ENCODE measurements around the gene GMPR2. TPM values are rescaled to one million over a fixed set of nuclear protein-coding genes. Genes with fewer than 3 reads are reported as not detected.

Gene GMPR2
- total RNA-seq, 2 donors from 2014 or later = 34.4 to 42.0 TPM

GRCh38 chr14:24273422-24273998 is 40.8 kb downstream of the GMPR2 start:
- DNase-seq (ENCODE audit: low spot score) = no peak
- intact Hi-C loops (cut with DNase I) = no loop called here

- intact Hi-C loops (cut with DNase I) = no loop called here
- DNase-seq (ENCODE audit: low spot score) = no peak
Observed at GRCh38 chr14:24274101-24274543, 41.4 kb downstream of the GMPR2 start.

- intact Hi-C loops (cut with DNase I) = no loop called here
- DNase-seq (ENCODE audit: low spot score) = no peak
Observed at GRCh38 chr14:24277071-24277470, 44.3 kb downstream of the GMPR2 start.

GRCh38 chr14:24277606-24278321 is 45.0 kb downstream of the GMPR2 start:
- DNase-seq (ENCODE audit: low spot score) = no peak
- intact Hi-C loops (cut with DNase I) = no loop called here

GRCh38 chr14:24278424-24278823 is 45.7 kb downstream of the GMPR2 start:
- DNase-seq (ENCODE audit: low spot score) = no peak
- intact Hi-C loops (cut with DNase I) = no loop called here

- DNase-seq (ENCODE audit: low spot score) = no peak
- intact Hi-C loops (cut with DNase I) = no loop called here
Observed at GRCh38 chr14:24279301-24280186, 46.8 kb downstream of the GMPR2 start.

GRCh38 chr14:24280797-24281460 is 48.2 kb downstream of the GMPR2 start:
- DNase-seq (ENCODE audit: low spot score) = no peak
- intact Hi-C loops (cut with DNase I) = no loop called here

GRCh38 chr14:24281636-24282035 is 48.9 kb downstream of the GMPR2 start:
- intact Hi-C loops (cut with DNase I) = no loop called here
- no peak for DNase-seq (ENCODE audit: low spot score)

- no peak for DNase-seq (ENCODE audit: low spot score)
Observed at GRCh38 chr14:24282736-24283135, 50.0 kb downstream of the GMPR2 start.

GRCh38 chr14:24283796-24284460 is 51.2 kb downstream of the GMPR2 start:
- no peak for DNase-seq (ENCODE audit: low spot score)
- intact Hi-C loops (cut with DNase I) = no loop called here

More at GRCh38 chr14:24282736-24283135, 50.0 kb downstream of the GMPR2 start:
- intact Hi-C loops (cut with DNase I) = no loop called here

- intact Hi-C loops (cut with DNase I) = no loop called here
- DNase-seq (ENCODE audit: low spot score) = no peak
Observed at GRCh38 chr14:24284501-24285035, 51.8 kb downstream of the GMPR2 start.

GRCh38 chr14:24285351-24285750 is 52.6 kb downstream of the GMPR2 start:
- intact Hi-C loops (cut with DNase I) = no loop called here
- DNase-seq (ENCODE audit: low spot score) = no peak

- no peak for DNase-seq (ENCODE audit: low spot score)
Observed at GRCh38 chr14:24286996-24287395, 54.3 kb downstream of the GMPR2 start.

More at GRCh38 chr14:24286996-24287395, 54.3 kb downstream of the GMPR2 start:
- intact Hi-C loops (cut with DNase I) = no loop called here

Other genes with a start within 250 kb of the GMPR2 start
- 10 to 100 TPM; 15.1 to 16.9 TPM for gene DHRS4L2, start 244.0 kb upstream of the GMPR2 start, total RNA-seq
- under 1 TPM; 0.14 to 0.23 TPM for gene CARMIL3, start 180.9 kb upstream of the GMPR2 start, total RNA-seq
- 1 to 10 TPM in 1 of 2 donors, under 1 TPM in 1; 0.32 to 1.3 TPM for gene CPNE6, start 161.4 kb upstream of the GMPR2 start, total RNA-seq
- gene PCK2, start 138.6 kb upstream of the GMPR2 start, total RNA-seq = 10 to 100 TPM; 18.8 to 27.4 TPM
- 10 to 100 TPM; 32.2 to 37.1 TPM for gene DCAF11, start 118.2 kb upstream of the GMPR2 start, total RNA-seq
- 1 to 10 TPM; 1.1 to 1.4 TPM for gene NRL, start 118.0 kb upstream of the GMPR2 start, total RNA-seq
- gene FITM1, start 102.3 kb upstream of the GMPR2 start, total RNA-seq = under 1 TPM in 1 of 2 donors, not detected in 1; 0.38 TPM
- gene PSME1, start 96.7 kb upstream of the GMPR2 start, total RNA-seq = 100 to 1,000 TPM; 114 to 119 TPM
- 10 to 100 TPM; 10.9 to 14.2 TPM for gene EMC9, start 91.3 kb upstream of the GMPR2 start, total RNA-seq
- 10 to 100 TPM; 72.6 to 97.7 TPM for gene PSME2, start 86.3 kb upstream of the GMPR2 start, total RNA-seq
- gene RNF31, start 85.4 kb upstream of the GMPR2 start, total RNA-seq = 10 to 100 TPM; 34.9 to 53.7 TPM
- gene IRF9, start 71.7 kb upstream of the GMPR2 start, total RNA-seq = 10 to 100 TPM; 53.7 to 92.4 TPM
- 1 to 10 TPM; 8.0 to 9.4 TPM for gene REC8, start 60.8 kb upstream of the GMPR2 start, total RNA-seq
- gene IPO4, start 44.1 kb upstream of the GMPR2 start, total RNA-seq = 10 to 100 TPM; 24.9 to 30.6 TPM
- 10 to 100 TPM; 30.1 to 35.2 TPM for gene TM9SF1, start 37.5 kb upstream of the GMPR2 start, total RNA-seq
- gene TSSK4, start 27.2 kb upstream of the GMPR2 start, total RNA-seq = not detected
- gene CHMP4A, start 19.4 kb upstream of the GMPR2 start, total RNA-seq = 10 to 100 TPM; 41.8 to 42.7 TPM
- 10 to 100 TPM; 22.1 to 23.1 TPM for gene MDP1, start 16.9 kb upstream of the GMPR2 start, total RNA-seq
- 100 to 1,000 TPM; 121 to 125 TPM for gene NEDD8, start 562 bp upstream of the GMPR2 start, total RNA-seq
- 10 to 100 TPM; 77.8 to 85.1 TPM for gene TINF2, start 9.7 kb downstream of the GMPR2 start, total RNA-seq
- 1 to 10 TPM in 1 of 2 donors, under 1 TPM in 1; 0.14 to 1.7 TPM for gene TGM1, start 30.2 kb downstream of the GMPR2 start, total RNA-seq
- gene RABGGTA, start 38.7 kb downstream of the GMPR2 start, total RNA-seq = 10 to 100 TPM; 14.5 to 17.3 TPM
- 10 to 100 TPM; 14.0 to 17.9 TPM for gene DHRS1, start 66.9 kb downstream of the GMPR2 start, total RNA-seq
- 10 to 100 TPM; 19.2 to 20.9 TPM for gene NOP9, start 66.9 kb downstream of the GMPR2 start, total RNA-seq
- gene CIDEB, start 75.0 kb downstream of the GMPR2 start, total RNA-seq = 10 to 100 TPM; 10.1 to 10.8 TPM
- gene LTB4R2, start 77.2 kb downstream of the GMPR2 start, total RNA-seq = 1 to 10 TPM; 2.5 to 4.0 TPM
- gene LTB4R, start 78.6 kb downstream of the GMPR2 start, total RNA-seq = 1 to 10 TPM; 5.6 TPM
- gene ADCY4, start 102.1 kb downstream of the GMPR2 start, total RNA-seq = 10 to 100 TPM; 35.2 to 36.0 TPM
- 1 to 10 TPM; 8.5 to 9.2 TPM for gene RIPK3, start 107.1 kb downstream of the GMPR2 start, total RNA-seq
- gene NFATC4, start 135.3 kb downstream of the GMPR2 start, total RNA-seq = 10 to 100 TPM; 75.1 to 87.2 TPM
- 10 to 100 TPM; 13.1 to 15.1 TPM for gene NYNRIN, start 166.1 kb downstream of the GMPR2 start, total RNA-seq
- 1 to 10 TPM; 3.5 to 4.2 TPM for gene CBLN3, start 196.7 kb downstream of the GMPR2 start, total RNA-seq
- gene KHNYN, start 197.0 kb downstream of the GMPR2 start, total RNA-seq = 10 to 100 TPM; 41.4 to 41.8 TPM
- gene SDR39U1, start 209.8 kb downstream of the GMPR2 start, total RNA-seq = 10 to 100 TPM; 31.6 to 36.4 TPM

Data from posterior vena cava (tissue), 2 donors.